GM18870 (cell line): ENCODE data around the gene IL18R1.
A peak's percentile ranks its signal among the peaks of the same experiment; 100 is the strongest.

Experiments
- ATAC-seq: cut with Tn5 transposase; IDR thresholded peaks from one replicate; pipeline ENCODE4 v1.9.1; 2021; ENCODE audit warnings: moderate library complexity; ENCODE audit not compliant: unreplicated experiment

IL18R1 gene

DNA sequence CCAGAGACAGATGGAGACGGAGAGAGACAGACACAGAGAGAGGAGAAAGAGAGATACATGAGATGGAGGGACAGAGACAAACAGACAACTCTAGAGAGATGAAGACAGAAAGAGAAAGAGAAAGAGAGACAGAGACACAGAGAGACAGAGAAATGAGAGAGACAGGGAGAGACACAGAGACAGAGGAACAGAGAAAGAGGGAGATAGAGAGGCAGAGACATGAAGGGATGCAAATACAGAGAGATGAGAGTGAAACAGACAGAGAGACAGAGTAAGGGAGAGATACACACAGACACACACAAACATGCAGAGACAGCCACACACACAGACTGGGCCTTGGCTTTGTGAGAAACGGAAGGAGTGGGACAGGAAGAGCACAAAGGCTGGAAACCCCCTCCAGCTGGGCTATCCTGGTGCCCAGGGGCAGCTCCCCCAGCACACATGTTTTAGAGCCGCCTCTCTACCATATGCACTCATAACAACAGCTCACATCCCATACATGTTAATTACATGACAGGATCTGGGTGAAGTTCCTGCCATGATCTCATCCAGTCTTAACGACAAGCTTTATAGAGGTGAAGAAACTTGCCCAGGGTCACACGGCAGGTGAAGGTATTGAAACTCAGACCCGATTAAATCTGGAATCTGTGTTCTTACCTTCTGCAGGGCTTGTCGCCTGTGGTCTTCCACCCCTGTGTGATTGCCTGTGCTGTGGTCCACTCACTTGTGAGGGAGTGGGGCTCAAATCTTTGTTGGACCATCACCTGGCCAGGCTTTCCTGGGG is 32.4 kb downstream of the IL18R1 start:
- ATAC-seq, result no peak

GRCh38 chr2:102391565-102391964 is 36.0 kb downstream of the IL18R1 start:
- ATAC-seq, result no peak

- no peak for ATAC-seq
Observed at GRCh38 chr2:102392096-102392495, 36.5 kb downstream of the IL18R1 start.

- no peak for ATAC-seq
Observed at GRCh38 chr2:102392942-102393341, 37.3 kb downstream of the IL18R1 start.

- ATAC-seq, result no peak
Observed at GRCh38 chr2:102396012-102396411, 40.4 kb downstream of the IL18R1 start.

GRCh38 chr2:102397209-102397608 is 41.6 kb downstream of the IL18R1 start:
- no peak for ATAC-seq

DNA sequence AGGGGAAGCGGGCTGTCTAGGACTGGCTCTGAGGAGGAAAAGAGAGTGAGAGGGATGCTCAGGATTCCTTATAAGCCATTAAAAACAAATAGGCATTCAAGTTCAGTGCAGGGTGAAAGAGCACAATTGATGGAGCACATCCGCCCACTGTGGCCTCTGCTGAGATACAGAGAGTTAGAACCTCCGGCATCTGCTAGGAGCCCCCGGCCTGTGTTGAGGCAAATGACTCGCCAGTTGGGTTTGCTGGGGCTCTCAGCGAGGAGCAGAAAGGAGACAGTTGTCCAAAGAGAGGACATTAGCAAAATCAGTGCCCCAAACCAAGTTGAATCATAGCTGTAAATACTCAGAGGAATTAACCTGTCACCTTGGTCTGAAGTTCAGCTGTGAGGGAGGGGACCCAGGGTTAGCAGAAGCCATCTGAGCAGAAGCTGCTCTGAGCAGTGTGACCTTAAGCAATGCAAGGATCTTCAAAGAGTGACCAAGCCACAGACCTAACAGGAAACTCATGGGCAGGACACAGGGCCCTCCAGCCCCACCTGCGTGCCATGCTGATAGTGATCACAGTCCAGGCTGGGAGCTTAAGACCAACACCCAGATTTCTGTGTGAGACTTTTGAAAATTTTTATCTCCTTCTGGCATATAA is 44.0 kb downstream of the IL18R1 start:
- no peak for ATAC-seq

DNA sequence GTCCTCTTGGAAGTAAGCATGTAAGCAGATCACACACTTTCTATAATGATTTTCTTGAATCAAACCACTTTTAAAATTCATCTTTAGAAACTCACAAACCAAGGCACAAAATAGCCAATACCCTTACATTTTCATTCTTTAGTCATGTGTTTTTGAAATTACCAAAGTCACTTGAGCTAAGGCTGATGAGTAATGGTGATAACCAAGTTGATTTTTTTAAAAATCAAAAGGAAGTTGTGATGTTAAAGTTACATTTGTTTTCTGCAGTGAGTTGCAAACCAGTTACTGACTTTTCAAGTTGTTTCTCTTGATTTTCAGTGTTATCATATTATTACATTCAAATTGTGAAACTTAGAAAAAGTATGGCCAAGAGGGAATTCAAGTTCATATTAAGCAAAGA is 45.9 kb downstream of the IL18R1 start:
- ATAC-seq, result no peak

DNA sequence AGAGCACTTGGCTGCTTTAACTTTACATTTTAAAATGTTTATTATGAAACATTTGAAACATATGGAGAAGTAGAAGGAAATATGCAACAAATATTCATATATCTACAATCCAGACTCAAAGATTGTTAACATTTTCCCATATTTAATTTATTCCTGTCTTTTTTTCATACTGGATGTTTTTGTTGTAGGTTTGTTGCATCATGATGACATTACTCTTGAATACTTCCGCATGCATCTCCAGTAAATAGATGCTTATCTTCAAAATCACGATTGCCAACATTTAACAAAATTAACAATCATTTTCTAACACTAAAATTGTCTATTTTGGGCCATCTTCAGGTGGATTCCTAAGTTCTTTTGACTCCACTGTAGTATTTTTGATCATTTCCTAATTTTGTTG is 46.3 kb downstream of the IL18R1 start:
- ATAC-seq, result no peak

GRCh38 chr2:102410952-102411351 is 55.4 kb downstream of the IL18R1 start:
- ATAC-seq, result no peak

DNA sequence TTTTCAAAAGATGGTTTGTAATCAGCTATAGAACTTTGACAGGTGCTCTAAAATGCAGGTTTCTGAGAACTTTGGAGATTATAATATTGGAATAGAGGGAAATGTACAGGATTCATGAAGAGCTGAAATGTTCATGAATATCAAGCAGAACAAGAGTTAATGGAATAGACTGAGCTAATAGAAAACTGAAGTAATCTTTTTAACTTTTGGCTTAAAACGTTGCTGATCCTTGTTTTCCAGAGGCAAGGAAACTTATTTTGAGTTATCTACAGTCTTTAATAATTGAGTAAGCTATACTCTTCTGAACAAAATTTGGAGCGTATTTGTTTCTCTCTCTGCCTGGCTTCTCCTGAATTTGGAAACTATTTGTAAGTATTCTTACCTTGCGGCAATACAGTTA is 56.6 kb downstream of the IL18R1 start:
- no peak for ATAC-seq

GRCh38 chr2:102417946-102418345 is 62.4 kb downstream of the IL18R1 start:
- peak; percentile 54 for ATAC-seq

DNA sequence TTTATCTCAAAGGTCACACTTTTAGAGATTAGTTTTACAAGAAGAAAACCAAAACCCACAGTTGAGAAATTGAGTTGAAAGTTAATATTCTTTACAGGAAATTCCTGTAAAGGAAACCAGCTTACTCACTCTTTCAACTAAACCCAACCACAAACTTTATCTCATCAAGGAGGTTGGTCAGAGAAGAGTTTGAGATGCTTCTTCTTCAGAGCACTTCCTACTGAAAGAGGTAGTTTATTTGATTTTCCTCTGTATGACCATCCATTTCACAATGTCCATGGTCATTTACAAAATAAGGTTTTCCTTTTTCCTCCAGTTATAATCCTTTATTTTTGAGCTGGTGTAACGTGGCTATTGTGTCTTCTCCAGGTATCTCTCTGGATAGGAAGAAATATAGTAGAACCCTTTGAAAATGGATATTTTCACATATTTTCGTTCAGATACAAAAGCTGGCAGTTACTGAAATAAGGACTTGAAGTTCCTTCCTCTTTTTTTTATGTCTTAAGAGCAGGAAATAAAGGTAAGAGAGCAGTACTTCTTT is 62.9 kb downstream of the IL18R1 start:
- peak; percentile 88 for ATAC-seq

- ATAC-seq, result no peak
Observed at GRCh38 chr2:102420290-102420689, 64.7 kb downstream of the IL18R1 start.

- no peak for ATAC-seq
Observed at GRCh38 chr2:102421890-102422759, 66.5 kb downstream of the IL18R1 start.

- no peak for ATAC-seq
Observed at GRCh38 chr2:102422910-102423309, 67.3 kb downstream of the IL18R1 start, which contains the start of gene IL18RAP. IL18RAP (plus strand) TSS chr2:102423160; CDS start chr2:102423278, 118 bp downstream.

- no peak for ATAC-seq
Observed at GRCh38 chr2:102423368-102423767, 67.8 kb downstream of the IL18R1 start.

- ATAC-seq, result peak; percentile 88
Observed at GRCh38 chr2:102424754-102425153, 69.2 kb downstream of the IL18R1 start.

GRCh38 chr2:102425441-102426132 is 70.0 kb downstream of the IL18R1 start:
- no peak for ATAC-seq

GRCh38 chr2:102427249-102427648 is 71.7 kb downstream of the IL18R1 start:
- no peak for ATAC-seq

GRCh38 chr2:102428573-102428972 is 73.0 kb downstream of the IL18R1 start:
- ATAC-seq, result no peak
